ACHN (cell line): ENCODE data around the gene SAMM50.
"Not testable (repeated sequence)": the region's sequence is repeated elsewhere in the genome, so short reads cannot be mapped to it uniquely, and the experiment has no call there.

Experiments
- DNase-seq: peaks from one replicate; pipeline ENCODE4 v3.0.0-alpha.2; 2015
- in situ Hi-C: cut with HindIII; loops from 2 replicates; pipeline ENCODE4 v1.10.0; 2017; ENCODE audit warnings: low sequenced_read_pairs, low pct_ligation_motif_present, low pct_unique_long_range_greater_than_20kb

Gene SAMM50

DNA sequence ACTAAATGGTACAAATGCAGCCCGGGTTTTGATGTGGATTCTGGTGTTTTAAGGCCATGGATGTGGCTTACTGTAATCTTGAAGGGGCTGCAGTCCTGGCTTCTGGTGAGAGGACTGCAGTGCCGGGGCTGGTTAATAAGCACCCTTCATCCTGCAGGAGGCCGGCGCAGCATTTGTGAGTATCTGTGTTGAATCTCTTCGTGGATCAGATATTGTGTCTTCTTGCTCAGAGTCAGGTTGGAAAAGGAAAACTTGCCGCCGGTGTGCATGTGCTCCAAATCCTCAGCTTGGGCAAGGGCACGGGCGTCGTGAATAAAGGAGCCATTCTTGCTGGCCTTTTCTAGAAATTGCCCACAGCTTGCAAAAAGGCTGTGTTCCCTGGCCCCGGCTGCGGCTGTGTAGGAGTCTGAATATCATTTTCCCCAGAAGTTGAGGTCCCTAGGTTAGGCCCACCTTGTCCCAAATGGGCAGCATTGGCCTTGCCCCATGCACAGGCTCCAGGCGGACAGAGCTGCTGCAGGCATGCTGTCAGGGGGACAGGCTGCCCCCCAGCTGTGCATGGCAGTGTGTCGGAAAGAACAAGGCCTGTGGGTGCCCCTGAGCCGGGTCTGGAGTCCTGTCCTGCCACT, 39.9 kb downstream of the SAMM50 start:
- no peak for DNase-seq
- in situ Hi-C loops: no loop called here

DNA sequence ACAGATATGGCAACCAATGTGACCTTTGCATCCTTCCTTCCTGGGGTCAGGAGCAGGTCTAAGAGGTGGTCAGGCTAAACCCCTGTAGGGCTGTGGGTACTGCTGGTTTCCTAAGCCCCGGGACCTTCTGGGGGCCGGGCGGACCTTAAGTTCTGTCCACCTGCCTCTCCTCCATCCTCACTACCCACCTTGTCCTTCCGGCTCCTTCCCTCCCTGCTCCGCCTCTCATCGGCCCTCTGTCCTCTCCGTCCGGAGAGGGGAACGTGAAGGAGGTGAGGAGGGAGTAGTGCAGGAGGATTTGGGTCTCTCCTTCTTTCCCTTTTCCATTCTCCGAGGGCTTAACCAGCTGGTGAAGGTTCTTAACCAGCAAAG, 40.5 kb downstream of the SAMM50 start:
- in situ Hi-C loops: no loop called here
- DNase-seq: no peak

DNA sequence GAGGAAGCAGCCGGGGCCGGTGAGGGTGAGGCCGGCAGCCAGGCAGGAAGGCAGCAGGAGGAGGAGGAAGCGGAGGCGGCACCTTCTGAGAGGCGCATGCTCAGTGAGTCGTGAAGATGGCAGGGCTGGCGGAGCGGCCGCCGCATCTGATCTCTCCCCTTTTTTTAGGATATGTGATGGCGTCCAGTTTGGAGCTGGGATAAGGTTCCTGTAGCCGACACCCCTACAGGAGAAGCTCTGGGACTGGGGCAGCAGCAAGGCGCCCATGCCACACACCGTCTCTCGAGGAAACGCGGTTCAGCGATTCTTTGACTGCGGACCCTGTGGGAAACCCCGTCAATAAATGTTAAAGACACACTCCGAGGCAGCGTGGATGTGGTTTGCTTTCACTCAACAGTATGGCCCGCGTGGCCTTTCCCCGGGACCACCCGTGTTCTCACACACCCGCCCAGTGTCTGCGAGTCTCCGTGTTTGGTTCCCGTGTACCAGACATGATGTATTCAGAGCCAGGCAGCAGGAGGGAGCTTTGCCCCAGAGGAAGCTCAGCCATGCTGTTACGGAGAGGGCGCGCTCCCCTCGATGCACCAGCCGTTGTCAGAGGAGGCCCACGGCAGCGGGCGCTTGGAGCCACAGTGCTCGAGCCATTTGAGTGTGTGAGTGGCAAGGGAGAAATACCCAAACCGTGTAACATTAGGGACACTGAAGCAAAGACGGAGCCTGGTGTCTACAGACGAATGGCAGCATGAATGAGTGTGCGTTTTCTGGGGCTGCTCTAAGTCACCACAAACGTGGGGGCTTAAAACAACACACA, 41.1 kb downstream of the SAMM50 start:
- in situ Hi-C loops: no loop called here
- DNase-seq: no peak

- DNase-seq: no peak
- in situ Hi-C loops: no loop called here
Observed at GRCh38 chr22:43996981-43997265, 41.7 kb downstream of the SAMM50 start.

GRCh38 chr22:43998679-43999264, 43.5 kb downstream of the SAMM50 start:
- in situ Hi-C loops: no loop called here
- no peak for DNase-seq

- in situ Hi-C loops: no loop called here
Observed at GRCh38 chr22:43999378-43999777, 44.1 kb downstream of the SAMM50 start.

GRCh38 chr22:44000123-44000522, 44.9 kb downstream of the SAMM50 start:
- in situ Hi-C loops: no loop called here
- DNase-seq: no peak

More at GRCh38 chr22:43999378-43999777, 44.1 kb downstream of the SAMM50 start:
- no peak for DNase-seq

GRCh38 chr22:44001521-44001920, 46.3 kb downstream of the SAMM50 start:
- DNase-seq: no peak
- in situ Hi-C loops: no loop called here

DNA sequence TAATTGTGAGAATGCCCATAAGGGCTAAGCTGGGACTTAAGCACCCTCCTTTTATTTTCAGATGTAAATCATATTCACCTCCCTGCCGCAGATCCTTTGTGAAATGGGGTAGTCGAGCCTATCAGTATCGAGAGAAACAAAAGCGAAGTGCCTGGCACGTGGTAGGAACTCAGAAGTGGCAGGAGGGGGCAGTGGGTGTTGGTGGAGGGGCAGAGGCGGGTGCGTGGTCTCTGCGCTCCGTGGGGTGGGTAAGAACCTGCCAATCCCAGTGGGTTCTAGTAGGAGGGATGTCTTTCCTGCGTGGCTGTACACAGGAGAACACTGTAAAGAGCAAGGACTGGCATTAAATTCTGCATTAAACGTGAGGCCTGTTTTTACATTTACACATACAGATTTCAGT, 47.1 kb downstream of the SAMM50 start:
- no peak for DNase-seq
- in situ Hi-C loops: no loop called here

GRCh38 chr22:44002997-44003396, 47.8 kb downstream of the SAMM50 start:
- no peak for DNase-seq
- in situ Hi-C loops: no loop called here

- peak; percentile 13 for DNase-seq
- in situ Hi-C loops: no loop called here
Observed at GRCh38 chr22:44003405-44004103, 48.3 kb downstream of the SAMM50 start.

DNA sequence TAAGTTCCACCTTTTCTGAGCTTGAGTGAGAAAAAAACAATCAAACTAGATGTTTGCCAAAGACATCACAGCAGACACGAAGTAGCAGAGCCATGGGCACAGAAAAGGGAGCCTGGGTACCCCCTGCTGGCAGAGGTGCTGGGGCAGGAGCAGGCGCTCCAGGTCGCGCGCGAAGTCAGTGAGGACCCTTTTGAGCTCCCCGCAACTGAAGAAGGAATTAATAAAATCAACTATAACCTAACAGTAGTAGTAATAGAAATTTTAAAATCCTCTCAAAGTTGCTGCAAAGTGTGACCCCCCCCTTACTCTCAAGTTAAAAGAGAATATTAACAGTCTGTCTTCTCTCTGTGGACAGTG, 48.8 kb downstream of the SAMM50 start:
- DNase-seq: no peak
- in situ Hi-C loops: no loop called here

- DNase-seq: no peak
- in situ Hi-C loops: no loop called here
Observed at GRCh38 chr22:44005524-44005923, 50.3 kb downstream of the SAMM50 start.

GRCh38 chr22:44012162-44012561, 56.9 kb downstream of the SAMM50 start:
- in situ Hi-C loops: no loop called here
- no peak for DNase-seq

GRCh38 chr22:44012591-44012990, 57.3 kb downstream of the SAMM50 start:
- in situ Hi-C loops: no loop called here
- DNase-seq: no peak

DNA sequence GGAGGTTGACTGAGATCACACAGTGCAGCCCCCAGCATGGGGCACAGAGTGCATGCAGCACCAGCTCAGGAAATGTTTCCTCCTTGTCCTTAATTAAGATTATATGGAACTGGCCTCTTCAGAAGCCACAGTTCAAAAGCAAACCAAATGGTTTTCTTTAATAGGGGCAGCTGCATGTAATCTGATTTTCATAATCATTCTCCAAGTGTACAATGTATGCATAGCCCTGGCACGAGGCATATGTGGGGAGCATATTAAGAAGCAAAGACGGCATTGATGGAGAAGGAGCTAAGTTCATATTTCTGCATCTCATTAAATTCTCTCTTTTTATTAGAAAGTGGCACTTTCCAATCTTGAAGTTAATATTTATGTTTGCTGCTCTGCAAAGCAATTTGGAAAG, 59.0 kb downstream of the SAMM50 start:
- in situ Hi-C loops: no loop called here
- no peak for DNase-seq

GRCh38 chr22:44016586-44016985, 61.3 kb downstream of the SAMM50 start:
- DNase-seq, in situ Hi-C loops: not testable (repeated sequence)

GRCh38 chr22:44018594-44018993, 63.4 kb downstream of the SAMM50 start:
- no peak for DNase-seq
- in situ Hi-C loops: no loop called here

- no peak for DNase-seq
- in situ Hi-C loops: no loop called here
Observed at GRCh38 chr22:44019416-44019815, 64.2 kb downstream of the SAMM50 start.

DNA sequence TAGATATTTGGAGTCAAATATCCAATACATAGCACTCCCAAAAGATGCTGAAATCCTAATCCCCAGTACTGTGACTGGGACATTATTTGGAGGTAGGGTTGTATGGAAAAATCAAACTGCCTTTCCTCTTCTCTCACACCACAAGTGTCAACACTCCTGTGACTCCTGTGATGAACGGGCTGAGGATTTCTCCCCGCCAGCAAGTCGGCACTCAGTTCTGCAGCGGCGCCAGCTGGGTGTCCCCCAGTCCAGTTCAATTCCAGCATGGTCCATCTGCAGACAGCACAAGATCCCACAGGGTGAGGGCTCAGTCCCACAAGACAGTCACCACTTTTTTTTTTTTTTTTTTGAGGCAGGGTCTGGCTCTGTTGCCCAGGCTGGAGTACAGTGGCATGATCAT, 64.6 kb downstream of the SAMM50 start:
- no peak for DNase-seq

More for the DNA sequence above, 64.6 kb downstream of the SAMM50 start:
- in situ Hi-C loops: no loop called here
